Measurements from ENCODE around the gene TPCN1. TPM values are rescaled to one million over a fixed set of nuclear protein-coding genes. Genes with fewer than 3 reads are reported as not detected.

The TPCN1 gene
- total RNA-seq, 1 experiment from 2014 or later: 19.0 TPM

DNA sequence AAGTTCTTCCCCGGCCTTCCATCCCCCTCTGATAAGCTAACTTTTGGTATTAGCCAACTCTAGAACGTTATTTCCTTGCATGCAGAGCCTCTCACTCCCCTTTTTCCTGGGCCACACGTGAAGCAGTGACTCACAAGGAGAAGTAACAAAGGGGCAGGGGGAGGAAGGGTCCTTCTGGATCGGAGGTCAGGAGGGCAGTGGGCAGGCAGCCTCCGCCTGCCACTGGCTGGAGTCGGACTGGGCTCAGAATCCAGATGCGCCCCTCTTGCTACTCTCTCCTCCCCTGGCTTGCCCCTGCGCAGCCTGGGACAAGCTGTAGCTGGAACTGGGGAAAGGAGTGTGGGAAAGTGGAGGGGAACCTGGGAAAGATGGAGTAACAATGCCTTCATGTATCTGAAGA, 55.0 kb downstream of the TPCN1 start:
- Histone ChIP-seq H3K4me3 (ENCODE audit: low read length) (no peak overlapping the region), H3K27ac (ENCODE audit: low read length) (no peak overlapping the region), H3K4me2 (ENCODE audit: low read length) (no peak overlapping the region), H3K4me1 (ENCODE audit: insufficient read depth, low read length) (no peaks in the 10 kb centered on the region; the same call in 1 of the 2 replicates), H3K9ac (ENCODE audit: low read length) (no peak overlapping the region), H3K36me3 (ENCODE audit: low read depth, low read length) (no peaks in the 10 kb centered on the region), H3K9me2 (replicated peaks; ENCODE audit: low read length) (no peaks in the 10 kb centered on the region), H2AFZ (ENCODE audit: low read length) (no peak overlapping the region), H3K9me3 (ENCODE audit: low read length) (no peaks in the 10 kb centered on the region), H4K20me1 (ENCODE audit: low read length) (no peaks in the 10 kb centered on the region), H3F3A (ENCODE audit: low read length, unreplicated experiment) (no peaks in the 10 kb centered on the region), H3K79me2 (ENCODE audit: low read length) (no peaks in the 10 kb centered on the region), H3K27me3 (ENCODE audit: low read length) (no peaks in the 10 kb centered on the region)
- intact Hi-C loops (cut with micrococcal nuclease): no loop called here
- DNase-seq (no peak), ATAC-seq (no peak)
- CTCF ChIA-PET: interaction anchor here (0.5 kb wide), 1 partner anchor 1262 kb away, joined by 4 read pairs; no protein-coding TSS in a partner anchor
- POLR2A ChIA-PET (ENCODE audit: unreplicated experiment): no interaction called here
- BruUV-seq (replicated peaks): no TSS peak
- TF ChIP-seq EZH2 (IDR thresholded peaks at IDR 0.05; ENCODE audit: low read length, unreplicated experiment) (no peak), EZH2phosphoT487 (IDR thresholded peaks at IDR 0.05; ENCODE audit: borderline replicate concordance, low read length) (no peak)
- TF ChIP-seq, protein P1, sequence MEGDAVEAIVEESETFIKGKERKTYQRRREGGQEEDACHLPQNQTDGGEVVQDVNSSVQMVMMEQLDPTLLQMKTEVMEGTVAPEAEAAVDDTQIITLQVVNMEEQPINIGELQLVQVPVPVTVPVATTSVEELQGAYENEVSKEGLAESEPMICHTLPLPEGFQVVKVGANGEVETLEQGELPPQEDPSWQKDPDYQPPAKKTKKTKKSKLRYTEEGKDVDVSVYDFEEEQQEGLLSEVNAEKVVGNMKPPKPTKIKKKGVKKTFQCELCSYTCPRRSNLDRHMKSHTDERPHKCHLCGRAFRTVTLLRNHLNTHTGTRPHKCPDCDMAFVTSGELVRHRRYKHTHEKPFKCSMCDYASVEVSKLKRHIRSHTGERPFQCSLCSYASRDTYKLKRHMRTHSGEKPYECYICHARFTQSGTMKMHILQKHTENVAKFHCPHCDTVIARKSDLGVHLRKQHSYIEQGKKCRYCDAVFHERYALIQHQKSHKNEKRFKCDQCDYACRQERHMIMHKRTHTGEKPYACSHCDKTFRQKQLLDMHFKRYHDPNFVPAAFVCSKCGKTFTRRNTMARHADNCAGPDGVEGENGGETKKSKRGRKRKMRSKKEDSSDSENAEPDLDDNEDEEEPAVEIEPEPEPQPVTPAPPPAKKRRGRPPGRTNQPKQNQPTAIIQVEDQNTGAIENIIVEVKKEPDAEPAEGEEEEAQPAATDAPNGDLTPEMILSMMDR (conservative IDR thresholded peaks at IDR 0.05; ENCODE audit: low read depth, low read length): no peak

DNA sequence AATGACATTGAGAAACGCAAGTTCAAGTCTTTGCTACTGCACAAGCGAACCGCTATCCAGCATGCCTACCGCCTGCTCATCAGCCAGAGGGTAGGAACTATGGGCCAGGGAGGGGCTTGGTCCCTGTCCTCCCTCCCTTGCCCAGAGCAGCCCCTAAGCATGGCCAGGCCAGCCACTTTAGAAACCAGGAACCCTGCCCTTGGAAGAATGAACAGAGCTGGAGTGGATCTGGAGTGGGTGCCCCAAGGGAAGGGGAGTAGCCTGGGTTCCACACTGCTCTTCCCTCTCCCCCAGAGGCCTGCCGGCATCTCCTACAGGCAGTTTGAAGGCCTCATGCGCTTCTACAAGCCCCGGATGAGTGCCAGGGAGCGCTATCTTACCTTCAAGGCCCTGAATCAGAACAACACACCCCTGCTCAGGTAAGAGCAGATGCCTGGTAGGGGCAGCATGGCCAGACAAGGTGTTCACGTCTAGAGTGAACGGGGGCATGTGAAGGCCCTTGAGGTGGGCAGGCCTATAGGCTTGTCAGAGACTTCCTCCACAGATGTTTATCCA, 55.8 kb downstream of the TPCN1 start:
- BruUV-seq (replicated peaks): no TSS peak
- CTCF ChIA-PET: no interaction called here
- DNase-seq (no peak), ATAC-seq (no peak)
- no peak overlapping the region for H3K4me3 ChIP-seq (ENCODE audit: low read length)
- POLR2A ChIA-PET (ENCODE audit: unreplicated experiment): no interaction called here
- H2AFZ ChIP-seq (ENCODE audit: low read length): no peak overlapping the region
- H3K4me2 ChIP-seq (ENCODE audit: low read length): no peak overlapping the region
- H3K36me3 ChIP-seq (ENCODE audit: low read depth, low read length): no peaks in the 10 kb centered on the region
- TF ChIP-seq EZH2 (IDR thresholded peaks at IDR 0.05; ENCODE audit: low read length, unreplicated experiment): no peak
- TF ChIP-seq, protein P1 (conservative IDR thresholded peaks at IDR 0.05; ENCODE audit: low read depth, low read length): no peak
- H3K27ac ChIP-seq (ENCODE audit: low read length): no peak overlapping the region
- H3K4me1 ChIP-seq (ENCODE audit: insufficient read depth, low read length): no peaks in the 10 kb centered on the region; the same call in 1 of the 2 replicates
- H3K9ac ChIP-seq (ENCODE audit: low read length): no peak overlapping the region
- no peaks in the 10 kb centered on the region for H4K20me1 ChIP-seq (ENCODE audit: low read length)
- H3K79me2 ChIP-seq (ENCODE audit: low read length): no peaks in the 10 kb centered on the region
- no peaks in the 10 kb centered on the region for H3K9me2 ChIP-seq (replicated peaks; ENCODE audit: low read length)
- no peaks in the 10 kb centered on the region for H3K27me3 ChIP-seq (ENCODE audit: low read length)
- H3F3A ChIP-seq (ENCODE audit: low read length, unreplicated experiment): no peaks in the 10 kb centered on the region
- intact Hi-C loops (cut with micrococcal nuclease): no loop called here
- H3K9me3 ChIP-seq (ENCODE audit: low read length): no peaks in the 10 kb centered on the region

DNA sequence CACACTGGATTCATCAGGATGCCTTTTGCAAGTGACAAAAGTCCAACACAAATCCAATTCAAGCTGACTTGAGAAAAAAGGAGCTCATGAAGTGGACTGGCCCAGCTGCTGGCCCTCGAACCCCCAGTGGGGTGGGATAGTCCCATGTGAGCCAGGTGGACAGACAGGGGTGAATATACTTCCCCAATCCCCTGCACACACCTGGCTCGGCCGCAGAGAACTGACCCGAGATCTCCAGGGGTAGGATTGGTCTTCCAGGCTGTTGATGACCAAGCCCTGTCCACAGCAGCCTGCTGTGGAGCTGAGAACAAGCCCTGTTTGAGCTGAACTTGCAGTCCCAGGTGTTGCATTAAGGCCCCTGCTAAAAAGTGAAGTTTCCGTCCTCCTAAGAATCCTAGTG, 56.2 kb downstream of the TPCN1 start:
- Histone ChIP-seq H2AFZ (ENCODE audit: low read length) (no peak overlapping the region), H3K4me1 (ENCODE audit: insufficient read depth, low read length) (no peaks in the 10 kb centered on the region), H3K4me2 (ENCODE audit: low read length) (no peak overlapping the region), H3K36me3 (ENCODE audit: low read depth, low read length) (no peaks in the 10 kb centered on the region), H3K79me2 (ENCODE audit: low read length) (no peaks in the 10 kb centered on the region), H3F3A (ENCODE audit: low read length, unreplicated experiment) (no peaks in the 10 kb centered on the region), H3K9ac (ENCODE audit: low read length) (no peak overlapping the region), H3K27ac (ENCODE audit: low read length) (no peak overlapping the region), H4K20me1 (ENCODE audit: low read length) (no peaks in the 10 kb centered on the region), H3K9me2 (replicated peaks; ENCODE audit: low read length) (no peaks in the 10 kb centered on the region), H3K27me3 (ENCODE audit: low read length) (no peaks in the 10 kb centered on the region), H3K4me3 (ENCODE audit: low read length) (no peak overlapping the region), H3K9me3 (ENCODE audit: low read length) (no peaks in the 10 kb centered on the region)
- no peak for DNase-seq
- CTCF ChIA-PET: interaction anchor here (0.6 kb wide), 1 partner anchor 58 kb away, joined by 4 read pairs; the partner anchor contains the start of gene SLC8B1
- intact Hi-C loops (cut with micrococcal nuclease): no loop called here
- BruUV-seq (replicated peaks): no TSS peak
- no peak for TF ChIP-seq EZH2 (IDR thresholded peaks at IDR 0.05; ENCODE audit: low read length, unreplicated experiment)
- TF ChIP-seq EZH2phosphoT487 (IDR thresholded peaks at IDR 0.05; ENCODE audit: borderline replicate concordance, low read length): no peak
- TF ChIP-seq, protein P1 (conservative IDR thresholded peaks at IDR 0.05; ENCODE audit: low read depth, low read length): no peak
- POLR2A ChIA-PET (ENCODE audit: unreplicated experiment): interaction anchor here (0.6 kb wide), 1 partner anchor 17 kb away, joined by 6 read pairs; no protein-coding TSS in a partner anchor
- no peak for ATAC-seq

All from PC-3 (cell line).